GM13976 (cell line): ENCODE results near the gene DES.
A peak's percentile ranks its signal among the peaks of the same experiment; 100 is the strongest.

ENCODE experiments used
- DNase-seq: peaks from one replicate; pipeline ENCODE4 v3.0.0; 2012; ENCODE audit warnings: low spot score
- CTCF ChIP-seq: IDR thresholded peaks from 2 replicates; pipeline ENCODE4 v1.5.1; 2012; ENCODE audit warnings: borderline replicate concordance, mild to moderate bottlenecking; ENCODE audit not compliant: insufficient read depth; ENCODE audit errors: extremely low read depth, missing control alignments, control extremely low read depth
- in situ Hi-C: fragments of 300-500 bp; cut with MboI; formaldehyde crosslinking; loops from one replicate; pipeline ENCODE4 v1.12.0; 2022; ENCODE audit warnings: low sequenced_read_pairs, mixed read lengths, inconsistent platforms; ENCODE audit not compliant: unreplicated experiment

DES gene

GRCh38 chr2:219453671-219454590, 35.8 kb downstream of the DES start:
- no peak for TF ChIP-seq CTCF
- no peak for DNase-seq
- in situ Hi-C loops, result no loop called here

GRCh38 chr2:219455581-219455980, 37.4 kb downstream of the DES start:
- in situ Hi-C loops, result no loop called here
- TF ChIP-seq CTCF, result no peak
- DNase-seq, result no peak

GRCh38 chr2:219457784-219458369, 39.7 kb downstream of the DES start:
- DNase-seq, result no peak
- no peak for TF ChIP-seq CTCF

GRCh38 chr2:219458996-219459395, 40.8 kb downstream of the DES start:
- in situ Hi-C loops, result no loop called here
- no peak for DNase-seq
- TF ChIP-seq CTCF, result no peak

More at GRCh38 chr2:219457784-219458369, 39.7 kb downstream of the DES start:
- in situ Hi-C loops, result no loop called here

- peak; percentile 77 for TF ChIP-seq CTCF
- in situ Hi-C loops, result no loop called here
- peak; percentile 89 for DNase-seq
These were observed 41.5 kb downstream of the DES start for GRCh38 chr2:219459460-219460311.

- no peak for TF ChIP-seq CTCF
- in situ Hi-C loops, result no loop called here
- no peak for DNase-seq
These were observed 42.3 kb downstream of the DES start for GRCh38 chr2:219460424-219460926.
